T-cell (primary cell): ENCODE data around the gene HOXA1. TPM values are rescaled to one million over a fixed set of nuclear protein-coding genes. Genes with fewer than 3 reads are reported as not detected.

Experiments
- ATAC-seq, 4 experiments: fragments of 200-7000 bp in 3 of 4; fragments of 150-1000 bp in 1 of 4; cut with Tn5 transposase; replicated peaks in 1 of 4; 1 replicate in 3 of 4; 2 replicates in 1 of 4; pipeline ENCODE4 v1.10.0; 2021; ENCODE audit warnings: moderate library complexity in 3 of 4, mild to moderate bottlenecking in 2 of 4, moderate number of reproducible peaks in 1 of 4
- CTCF ChIA-PET, 2 donors: fragments of 300-600 bp; sonication (Branson Sonifier 250); formaldehyde crosslinking; loops; one replicate each; lab custom pipeline; 2022; ENCODE audit warnings: antibody characterized with exemption in 2 of 2; lab: Charles Lee
- POLR2A ChIA-PET, 2 donors: fragments of 300-600 bp; sonication (Branson Sonifier 250); formaldehyde crosslinking; loops; one replicate each; lab custom pipeline; 2022; ENCODE audit warnings: antibody characterized with exemption in 2 of 2; lab: Charles Lee
- DNase-seq, 35 experiments: peaks; one replicate each; pipeline versions ENCODE4 v3.0.0 to v3.0.0-alpha.2; 2013 to 2023
- H3K27ac ChIP-seq: one replicate; pipeline ENCODE4 v1.5.1; 2013; ENCODE audit warnings: low read length
- H3K27me3 ChIP-seq, 2 experiments: replicated peaks in 1 of 2; 1 replicate in 1 of 2; 2 replicates in 1 of 2; pipeline versions ENCODE4 v1.6.1 to v1.7.0; 2013; ENCODE audit warnings: low read length in 1 of 2, mixed read lengths in 1 of 2; ENCODE audit not compliant: control insufficient read depth in 2 of 2, insufficient read depth in 2 of 2; ENCODE audit errors: extremely low read depth in 1 of 2
- H3K36me3 ChIP-seq, 2 donors: 1 replicate in 1 of 2; 2 replicates in 1 of 2; pipeline versions ENCODE4 v1.6.1 to v1.7.0; 2013; ENCODE audit warnings: low read length in 1 of 2; ENCODE audit not compliant: control insufficient read depth in 2 of 2, insufficient read depth in 1 of 2; ENCODE audit errors: extremely low read depth in 1 of 2
- H3K4me1 ChIP-seq, 2 experiments: 1 replicate in 1 of 2; 2 replicates in 1 of 2; pipeline versions ENCODE4 v1.6.1 to v1.7.0; 2013; ENCODE audit warnings: low read length in 2 of 2, mixed read lengths in 1 of 2; ENCODE audit not compliant: insufficient read depth in 2 of 2, control insufficient read depth in 1 of 2; ENCODE audit errors: extremely low read depth in 1 of 2
- H3K4me3 ChIP-seq, 2 donors: 1 replicate in 1 of 2; 2 replicates in 1 of 2; pipeline versions ENCODE4 v1.5.1 to v1.7.0; 2013; ENCODE audit warnings: mild to moderate bottlenecking in 2 of 2, low read length in 1 of 2, moderate library complexity in 1 of 2; ENCODE audit not compliant: control insufficient read depth in 1 of 2; ENCODE audit errors: extremely low read depth in 1 of 2
- H3K9me3 ChIP-seq: 2 replicates; pipeline ENCODE4 v1.7.0; 2013
- H3K27ac Mint-ChIP-seq, 2 donors: one replicate each; pipeline ENCODE4 v1.8.0; 2020 to 2021; ENCODE audit warnings: mild to moderate bottlenecking in 2 of 2, mixed read lengths in 2 of 2
- H3K27me3 Mint-ChIP-seq, 2 donors: one replicate each; pipeline ENCODE4 v1.8.0; 2021 to 2022; ENCODE audit warnings: mixed read lengths in 2 of 2
- H3K36me3 Mint-ChIP-seq: one replicate; pipeline ENCODE4 v1.8.0; 2021; ENCODE audit warnings: mixed read lengths
- H3K4me1 Mint-ChIP-seq, 3 donors: one replicate each; pipeline ENCODE4 v1.8.0; 2020 to 2022; ENCODE audit warnings: mixed read lengths in 3 of 3, mild to moderate bottlenecking in 1 of 3
- H3K4me3 Mint-ChIP-seq, 3 donors: one replicate each; pipeline ENCODE4 v1.8.0; 2020 to 2022; ENCODE audit warnings: mild to moderate bottlenecking in 3 of 3, mixed read lengths in 3 of 3, moderate library complexity in 3 of 3
- H3K9me3 Mint-ChIP-seq, 3 donors: one replicate each; pipeline ENCODE4 v1.8.0; 2020 to 2022; ENCODE audit warnings: mixed read lengths in 3 of 3
- WGBS: methylation state at CpG from one replicate; pipeline ENCODE4 v1.1.5; 2013; ENCODE audit warnings: missing lambda C conversion rate; ENCODE audit not compliant: insufficient coverage; 5-methylcytosine and 5-hydroxymethylcytosine counted together
- total RNA-seq, 35 experiments: library from RNA in 6 of 35; stranded (reverse) in 6 of 35; fragments of 120-200 nt in 1 of 35; gene quantifications; one replicate each; pipeline versions ENCODE4 v1.2.1 to v1.2.4 and lab custom pipeline; 2013 to 2026

HOXA1 gene
- total RNA-seq, 5 donors from 2014 or later (not counting 1 experiment from before 2014, with no cell fraction given) = 0.28 to 0.66 (median 0.54) TPM

GRCh38 chr7:27113991-27114769 is 18.4 kb upstream of the HOXA1 start:
- H3K27me3 Mint-ChIP-seq = peaks cover 0 to 6% of the 10 kb centered on the region in 2 donors
- no peaks in the 10 kb centered on the region for H3K36me3 Mint-ChIP-seq
- DNase-seq (no peak), ATAC-seq (no peak)
- Histone ChIP-seq H3K4me1 (no peaks in the 10 kb centered on the region), H3K9me3 (no peaks in the 10 kb centered on the region), H3K27me3 (peaks cover 0 to 37% of the 10 kb centered on the region in 2 experiments), H3K36me3 (no peaks in the 10 kb centered on the region), H3K4me3 (no peak overlapping the region), H3K27ac (no peak overlapping the region)
- no peaks in the 10 kb centered on the region for H3K4me1 Mint-ChIP-seq
- H3K9me3 Mint-ChIP-seq = no peaks in the 10 kb centered on the region
- H3K4me3 Mint-ChIP-seq = no peak overlapping the region
- ChIA-PET CTCF (no interaction called here), POLR2A (no interaction called here)
- 100% methylated on average over 1 of the region's 26 CpGs for WGBS
- H3K27ac Mint-ChIP-seq = no peak overlapping the region

- Histone ChIP-seq H3K36me3 (no peaks in the 10 kb centered on the region), H3K27me3 (peaks cover 0 to 35% of the 10 kb centered on the region in 2 experiments), H3K4me3 (no peak overlapping the region), H3K9me3 (no peaks in the 10 kb centered on the region), H3K4me1 (no peaks in the 10 kb centered on the region), H3K27ac (no peak overlapping the region)
- Mint-ChIP-seq H3K36me3 (no peaks in the 10 kb centered on the region), H3K4me3 (no peak overlapping the region), H3K27me3 (peaks cover 0 to 6% of the 10 kb centered on the region in 2 donors), H3K4me1 (no peaks in the 10 kb centered on the region), H3K9me3 (no peaks in the 10 kb centered on the region), H3K27ac (no peak overlapping the region)
- CTCF ChIA-PET = interaction anchor here (0.6 to 0.8 kb wide), 2 partner anchors 37 to 261 kb away, joined by 3 read pairs; no protein-coding TSS in a partner anchor
- POLR2A ChIA-PET = no interaction called here
- DNase-seq (no peak), ATAC-seq (no peak)
- WGBS = 89% methylated on average over 20 of the region's 57 CpGs
These were observed 17.5 kb upstream of the HOXA1 start for GRCh38 chr7:27112955-27113949.

- Mint-ChIP-seq H3K27me3 (peaks cover 0 to 8% of the 10 kb centered on the region in 2 donors), H3K4me1 (no peaks in the 10 kb centered on the region), H3K4me3 (no peak overlapping the region), H3K36me3 (no peaks in the 10 kb centered on the region), H3K27ac (no peak overlapping the region), H3K9me3 (no peaks in the 10 kb centered on the region)
- Histone ChIP-seq H3K4me3 (no peak overlapping the region), H3K27me3 (peaks cover 0 to 26% of the 10 kb centered on the region in 2 experiments), H3K4me1 (no peaks in the 10 kb centered on the region), H3K27ac (no peak overlapping the region), H3K9me3 (no peaks in the 10 kb centered on the region), H3K36me3 (no peaks in the 10 kb centered on the region)
- CTCF ChIA-PET = interaction anchor here in 1 of 2 donors (0.8 kb wide), 1 partner anchor 38 kb away, joined by 3 read pairs; no protein-coding TSS in a partner anchor
- POLR2A ChIA-PET = no interaction called here
- ATAC-seq (no peak), DNase-seq (no peak)
- 60% methylated on average over 1 of the region's 4 CpGs for WGBS
These were observed 16.6 kb upstream of the HOXA1 start for GRCh38 chr7:27112361-27112760.

GRCh38 chr7:27111751-27112277 is 16.0 kb upstream of the HOXA1 start:
- Mint-ChIP-seq H3K4me3 (no peak overlapping the region), H3K9me3 (no peaks in the 10 kb centered on the region), H3K27me3 (peaks cover 0 to 6% of the 10 kb centered on the region in 2 donors), H3K27ac (no peak overlapping the region), H3K36me3 (no peaks in the 10 kb centered on the region), H3K4me1 (no peaks in the 10 kb centered on the region)
- Histone ChIP-seq H3K4me1 (no peaks in the 10 kb centered on the region), H3K27ac (no peak overlapping the region), H3K4me3 (no peak overlapping the region), H3K36me3 (no peaks in the 10 kb centered on the region), H3K9me3 (no peaks in the 10 kb centered on the region), H3K27me3 (peaks cover 0 to 21% of the 10 kb centered on the region in 2 experiments)
- ATAC-seq (no peak), DNase-seq (no peak)
- no CpG with 5 or more reads among the region's 4 CpGs for WGBS
- ChIA-PET POLR2A (no interaction called here), CTCF (no interaction called here)

GRCh38 chr7:27111042-27111750 is 15.4 kb upstream of the HOXA1 start:
- H3K4me3 Mint-ChIP-seq = no peak overlapping the region
- DNase-seq (no peak), ATAC-seq (no peak)
- WGBS = no CpG with 5 or more reads among the region's 6 CpGs
- no peaks in the 10 kb centered on the region for H3K36me3 Mint-ChIP-seq
- no peaks in the 10 kb centered on the region for H3K4me1 ChIP-seq
- no peaks in the 10 kb centered on the region for H3K9me3 Mint-ChIP-seq
- peaks cover 0 to 7% of the 10 kb centered on the region in 2 donors for H3K27me3 Mint-ChIP-seq
- no peaks in the 10 kb centered on the region for H3K9me3 ChIP-seq
- H3K4me3 ChIP-seq = no peak overlapping the region
- ChIA-PET CTCF (no interaction called here), POLR2A (no interaction called here)
- H3K27ac Mint-ChIP-seq = no peak overlapping the region
- no peaks in the 10 kb centered on the region for H3K36me3 ChIP-seq
- no peak overlapping the region for H3K27ac ChIP-seq
- H3K27me3 ChIP-seq = peaks cover 0 to 24% of the 10 kb centered on the region in 2 experiments
- H3K4me1 Mint-ChIP-seq = no peaks in the 10 kb centered on the region
